ENCODE data around the gene TCF7.

DNA sequence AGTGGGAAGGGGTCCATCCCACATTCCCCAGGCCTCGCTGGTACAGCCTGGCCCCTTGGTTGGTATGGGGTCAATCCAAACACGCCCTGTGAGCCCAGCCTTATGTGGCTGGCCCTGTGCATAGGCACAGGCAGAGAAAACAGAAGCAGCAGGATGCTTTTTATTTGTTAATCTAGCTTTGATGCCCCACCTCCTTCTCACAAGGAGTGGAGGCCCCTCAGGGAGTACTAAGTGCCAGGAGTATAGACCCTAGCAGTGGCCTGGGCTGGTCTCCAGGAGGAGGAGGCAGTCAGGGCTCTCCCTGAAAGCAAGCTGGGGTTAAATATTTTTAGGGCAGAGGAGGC is 14.6 kb upstream of the TCF7 start:
- TF ChIP-seq, protein P1, sequence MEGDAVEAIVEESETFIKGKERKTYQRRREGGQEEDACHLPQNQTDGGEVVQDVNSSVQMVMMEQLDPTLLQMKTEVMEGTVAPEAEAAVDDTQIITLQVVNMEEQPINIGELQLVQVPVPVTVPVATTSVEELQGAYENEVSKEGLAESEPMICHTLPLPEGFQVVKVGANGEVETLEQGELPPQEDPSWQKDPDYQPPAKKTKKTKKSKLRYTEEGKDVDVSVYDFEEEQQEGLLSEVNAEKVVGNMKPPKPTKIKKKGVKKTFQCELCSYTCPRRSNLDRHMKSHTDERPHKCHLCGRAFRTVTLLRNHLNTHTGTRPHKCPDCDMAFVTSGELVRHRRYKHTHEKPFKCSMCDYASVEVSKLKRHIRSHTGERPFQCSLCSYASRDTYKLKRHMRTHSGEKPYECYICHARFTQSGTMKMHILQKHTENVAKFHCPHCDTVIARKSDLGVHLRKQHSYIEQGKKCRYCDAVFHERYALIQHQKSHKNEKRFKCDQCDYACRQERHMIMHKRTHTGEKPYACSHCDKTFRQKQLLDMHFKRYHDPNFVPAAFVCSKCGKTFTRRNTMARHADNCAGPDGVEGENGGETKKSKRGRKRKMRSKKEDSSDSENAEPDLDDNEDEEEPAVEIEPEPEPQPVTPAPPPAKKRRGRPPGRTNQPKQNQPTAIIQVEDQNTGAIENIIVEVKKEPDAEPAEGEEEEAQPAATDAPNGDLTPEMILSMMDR (IDR thresholded peaks at IDR 0.05; ENCODE audit: insufficient read depth, low read length) = no peak
- no peak for TF ChIP-seq POLR2AphosphoS5 (IDR thresholded peaks at IDR 0.05; ENCODE audit: low read depth)

Data from HL-60 (cell line).